Fibroblast of upper back skin (primary cell): ENCODE data around the gene GLIPR2.
"Not testable (repeated sequence)": the region's sequence is repeated elsewhere in the genome, so short reads cannot be mapped to it uniquely, and the experiment has no call there.

Source experiments
- DNase-seq: peaks from one replicate; pipeline ENCODE4 v3.0.0-alpha.2; 2013

Gene GLIPR2

GRCh38 chr9:36125062-36125855 lies 11.3 kb upstream of the GLIPR2 start:
- no peak for DNase-seq

GRCh38 chr9:36126016-36126730 lies 10.4 kb upstream of the GLIPR2 start:
- no peak for DNase-seq

- no peak for DNase-seq
Measured at GRCh38 chr9:36127652-36128244, 8.8 kb upstream of the GLIPR2 start.

GRCh38 chr9:36128349-36128748 lies 8.2 kb upstream of the GLIPR2 start:
- DNase-seq, result no peak

- DNase-seq, result no peak
Measured at GRCh38 chr9:36129139-36129538, 7.4 kb upstream of the GLIPR2 start.

GRCh38 chr9:36131666-36132065 lies 4.9 kb upstream of the GLIPR2 start:
- DNase-seq, result not testable (repeated sequence)

GRCh38 chr9:36132086-36132485 lies 4.4 kb upstream of the GLIPR2 start:
- peak; percentile 62 for DNase-seq

DNA sequence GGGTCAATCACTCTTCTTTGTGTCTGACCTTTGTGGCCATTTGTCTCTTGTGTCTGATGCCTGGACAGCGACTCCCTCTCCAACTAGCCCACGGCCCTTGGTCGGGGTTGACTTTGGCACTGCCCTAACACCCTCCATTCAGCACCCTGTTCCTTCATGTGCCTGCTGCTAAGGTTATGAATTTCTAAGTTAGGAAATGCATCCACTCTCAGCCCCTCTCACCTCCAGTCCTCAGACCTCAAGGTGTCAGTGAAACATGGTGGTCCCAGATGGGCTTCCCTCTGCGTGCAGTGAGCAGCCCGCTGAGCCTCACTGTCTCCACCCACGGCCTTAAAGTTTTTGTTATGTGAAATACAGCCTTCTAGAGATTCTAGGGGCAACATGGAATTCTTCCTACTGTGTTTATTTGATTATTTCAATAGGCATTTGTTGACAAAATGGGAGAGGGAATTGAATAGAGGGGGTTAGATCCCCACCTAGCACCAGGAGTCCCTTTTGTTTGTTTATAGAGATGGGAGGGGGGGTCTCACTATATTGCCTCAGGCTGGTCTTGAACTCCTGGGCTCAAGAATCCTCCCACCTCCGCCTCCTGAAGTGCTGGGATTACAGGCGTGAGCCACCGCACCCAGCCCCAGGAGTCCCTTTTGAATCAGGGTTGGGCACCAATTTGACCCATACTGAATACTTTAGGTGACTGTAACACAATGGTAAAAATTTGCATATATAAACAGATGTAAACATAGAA lies 1.6 kb upstream of the GLIPR2 start:
- DNase-seq, result no peak

DNA sequence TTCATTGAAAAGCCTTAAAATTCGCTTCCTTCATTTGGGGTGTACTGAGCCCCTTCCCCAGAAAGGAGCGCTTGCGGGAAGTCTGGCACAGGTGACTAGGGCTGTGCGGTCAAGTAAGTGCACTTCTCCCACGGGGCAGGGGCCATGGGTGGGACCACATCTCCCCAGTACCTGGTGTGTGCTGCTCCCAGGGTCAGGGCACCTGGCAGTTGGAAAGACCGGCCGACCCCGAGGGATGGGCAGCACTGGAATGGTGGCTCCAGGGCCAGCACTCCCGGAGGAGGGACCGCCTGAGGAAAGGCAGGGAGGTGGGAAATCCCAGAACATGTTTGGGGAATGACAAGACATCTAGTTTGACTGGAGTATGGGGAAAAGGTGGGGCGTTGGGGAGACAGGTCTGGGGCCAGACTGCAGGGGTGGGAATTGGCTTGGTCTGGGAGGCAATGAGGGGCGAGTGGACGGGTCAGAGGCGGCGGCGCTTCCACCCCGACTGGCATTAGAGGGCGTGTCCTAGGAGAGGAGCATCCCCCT lies 727 bp upstream of the GLIPR2 start:
- no peak for DNase-seq

- DNase-seq, result no peak
Measured at GRCh38 chr9:36136894-36137391, 410 bp downstream of the GLIPR2 start.

DNA sequence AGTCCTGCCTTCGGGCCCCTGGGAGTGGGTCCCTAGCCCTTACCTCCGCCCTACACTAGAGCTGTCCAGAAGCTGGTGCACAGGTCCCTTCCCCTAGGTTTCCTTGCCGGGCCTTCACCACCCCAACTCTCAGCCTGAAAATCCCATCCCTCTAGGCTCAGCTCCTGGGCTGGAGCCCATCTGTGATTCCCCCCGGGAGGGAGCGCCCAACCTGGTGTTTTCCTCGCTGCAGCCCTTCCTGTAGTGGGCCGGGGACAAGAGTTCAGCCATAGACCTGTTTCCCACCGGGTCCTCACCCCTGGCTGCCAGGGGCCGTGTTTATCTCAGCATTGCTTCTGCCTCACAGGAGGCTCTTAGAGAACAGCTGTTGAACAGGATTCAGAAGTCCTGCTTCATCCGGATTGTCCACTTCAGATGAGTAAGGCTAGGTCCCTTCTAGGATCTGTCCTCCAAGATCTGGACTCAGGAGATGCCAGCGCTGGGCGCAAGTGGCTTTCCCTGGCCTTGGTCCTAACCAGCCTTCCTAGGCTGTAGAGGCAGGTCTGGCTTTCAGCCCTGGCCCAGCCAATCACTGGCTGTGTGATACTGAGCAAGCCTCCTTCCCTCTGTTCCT lies 965 bp downstream of the GLIPR2 start:
- DNase-seq, result peak; percentile 23

- DNase-seq, result no peak
Measured at GRCh38 chr9:36138496-36138895, 2.0 kb downstream of the GLIPR2 start.

GRCh38 chr9:36138901-36139300 lies 2.4 kb downstream of the GLIPR2 start:
- DNase-seq, result no peak

- DNase-seq, result no peak
Measured at GRCh38 chr9:36140086-36141084, 3.9 kb downstream of the GLIPR2 start.

- peak; percentile 52 for DNase-seq
Measured at GRCh38 chr9:36141288-36141687, 4.8 kb downstream of the GLIPR2 start.

GRCh38 chr9:36141761-36142160 lies 5.2 kb downstream of the GLIPR2 start:
- no peak for DNase-seq

GRCh38 chr9:36142510-36143244 lies 6.1 kb downstream of the GLIPR2 start:
- no peak for DNase-seq

- no peak for DNase-seq
Measured at GRCh38 chr9:36143245-36143641, 6.7 kb downstream of the GLIPR2 start.

- no peak for DNase-seq
Measured at GRCh38 chr9:36144309-36145232, 8.0 kb downstream of the GLIPR2 start.
